Naive thymus-derived CD4-positive, alpha-beta T cell (primary cell): ENCODE data around the gene PSMB10. TPM values are rescaled to one million over a fixed set of nuclear protein-coding genes. Genes with fewer than 3 reads are reported as not detected.

Source experiments
- ATAC-seq: fragments of 150-1000 bp; cut with Tn5 transposase; 2 replicates; pipeline ENCODE4 v1.10.0; 2021; ENCODE audit warnings: mild to moderate bottlenecking, moderate library complexity
- CTCF ChIA-PET: fragments of 350-600 bp; sonication (Branson Sonifier 250); formaldehyde crosslinking; loops from one replicate; lab custom pipeline; 2021; ENCODE audit warnings: antibody characterized with exemption; lab: Charles Lee
- POLR2A ChIA-PET: fragments of 350-600 bp; sonication (Branson Sonifier 250); formaldehyde crosslinking; loops from one replicate; lab custom pipeline; 2021; ENCODE audit warnings: antibody characterized with exemption, inconsistent platforms; lab: Charles Lee
- DNase-seq, 9 donors: peaks; one replicate each; pipeline versions ENCODE4 v3.0.0 to v3.0.0-alpha.2; 2020 to 2022; ENCODE audit warnings: mixed read lengths in 1 of 9
- H3K27ac ChIP-seq: one replicate; pipeline ENCODE4 v1.7.0; 2013; ENCODE audit warnings: mild to moderate bottlenecking, low read depth, low read length, moderate library complexity
- H3K27me3 ChIP-seq, 2 donors: one replicate each; pipeline ENCODE4 v1.7.0; 2013; ENCODE audit warnings: low read length in 2 of 2, mild to moderate bottlenecking in 2 of 2, moderate library complexity in 2 of 2; ENCODE audit not compliant: control insufficient read depth in 2 of 2, insufficient read depth in 2 of 2
- H3K36me3 ChIP-seq, 3 experiments: 1 replicate in 2 of 3; 2 replicates in 1 of 3; pipeline ENCODE4 v1.7.0; 2013; ENCODE audit warnings: low read length in 3 of 3, mild to moderate bottlenecking in 3 of 3, moderate library complexity in 1 of 3; ENCODE audit not compliant: insufficient read depth in 3 of 3, control insufficient read depth in 2 of 3
- H3K4me1 ChIP-seq, 2 donors: one replicate each; pipeline ENCODE4 v1.7.0; 2013; ENCODE audit warnings: low read length in 2 of 2, mild to moderate bottlenecking in 2 of 2, moderate library complexity in 1 of 2; ENCODE audit not compliant: control insufficient read depth in 2 of 2, insufficient read depth in 2 of 2
- H3K4me3 ChIP-seq: 2 replicates; pipeline ENCODE4 v1.7.0; 2013; ENCODE audit warnings: mild to moderate bottlenecking, low read length
- H3K9me3 ChIP-seq, 3 experiments: 1 replicate in 2 of 3; 2 replicates in 1 of 3; pipeline ENCODE4 v1.7.0; 2013; ENCODE audit warnings: low read length in 3 of 3; ENCODE audit not compliant: control insufficient read depth in 2 of 3
- H3K27ac Mint-ChIP-seq, 9 donors: one replicate each; pipeline ENCODE4 v1.8.0; 2020 to 2022; ENCODE audit warnings: mixed read lengths in 9 of 9, mild to moderate bottlenecking in 8 of 9, moderate library complexity in 5 of 9, inconsistent platforms in 2 of 9
- H3K27me3 Mint-ChIP-seq, 5 donors: one replicate each; pipeline ENCODE4 v1.8.0; 2021 to 2022; ENCODE audit warnings: mixed read lengths in 5 of 5, mild to moderate bottlenecking in 1 of 5
- H3K36me3 Mint-ChIP-seq, 5 donors: one replicate each; pipeline ENCODE4 v1.8.0; 2020 to 2022; ENCODE audit warnings: mixed read lengths in 5 of 5, mild to moderate bottlenecking in 3 of 5, inconsistent platforms in 1 of 5
- H3K4me1 Mint-ChIP-seq, 7 donors: one replicate each; pipeline ENCODE4 v1.8.0; 2020 to 2022; ENCODE audit warnings: mixed read lengths in 7 of 7, mild to moderate bottlenecking in 3 of 7, inconsistent platforms in 1 of 7
- H3K4me3 Mint-ChIP-seq, 10 donors: one replicate each; pipeline ENCODE4 v1.8.0; 2020 to 2022; ENCODE audit warnings: mild to moderate bottlenecking in 10 of 10, mixed read lengths in 10 of 10, moderate library complexity in 6 of 10, inconsistent platforms in 2 of 10
- H3K9me3 Mint-ChIP-seq, 11 donors: one replicate each; pipeline ENCODE4 v1.8.0; 2020 to 2022; ENCODE audit warnings: mixed read lengths in 11 of 11, mild to moderate bottlenecking in 4 of 11, inconsistent platforms in 1 of 11, moderate library complexity in 1 of 11
- intact Hi-C, 2 donors: fragments of 100-400 bp; cut with micrococcal nuclease; formaldehyde crosslinking; loops; one replicate each; pipeline ENCODE4 v1.15.1; 2023
- polyA plus RNA-seq, 2 donors: library from polyadenylated mRNA; unstranded; fragments of 300-500 nt; fragmentation: Illumina TruSeq; gene quantifications; one replicate each; pipeline ENCODE4 v1.2.3, GENCODE V29; 2021
- total RNA-seq, 6 experiments: library from RNA in 5 of 6; stranded (reverse) in 5 of 6; gene quantifications; 1 replicate in 5 of 6; 2 replicates in 1 of 6; pipeline ENCODE4 v1.2.3 and lab custom pipeline; 2021 to 2026

Gene PSMB10
- total and polyA plus RNA-seq, 7 experiments from 2014 or later = 101 to 542 (median 144) TPM

DNA sequence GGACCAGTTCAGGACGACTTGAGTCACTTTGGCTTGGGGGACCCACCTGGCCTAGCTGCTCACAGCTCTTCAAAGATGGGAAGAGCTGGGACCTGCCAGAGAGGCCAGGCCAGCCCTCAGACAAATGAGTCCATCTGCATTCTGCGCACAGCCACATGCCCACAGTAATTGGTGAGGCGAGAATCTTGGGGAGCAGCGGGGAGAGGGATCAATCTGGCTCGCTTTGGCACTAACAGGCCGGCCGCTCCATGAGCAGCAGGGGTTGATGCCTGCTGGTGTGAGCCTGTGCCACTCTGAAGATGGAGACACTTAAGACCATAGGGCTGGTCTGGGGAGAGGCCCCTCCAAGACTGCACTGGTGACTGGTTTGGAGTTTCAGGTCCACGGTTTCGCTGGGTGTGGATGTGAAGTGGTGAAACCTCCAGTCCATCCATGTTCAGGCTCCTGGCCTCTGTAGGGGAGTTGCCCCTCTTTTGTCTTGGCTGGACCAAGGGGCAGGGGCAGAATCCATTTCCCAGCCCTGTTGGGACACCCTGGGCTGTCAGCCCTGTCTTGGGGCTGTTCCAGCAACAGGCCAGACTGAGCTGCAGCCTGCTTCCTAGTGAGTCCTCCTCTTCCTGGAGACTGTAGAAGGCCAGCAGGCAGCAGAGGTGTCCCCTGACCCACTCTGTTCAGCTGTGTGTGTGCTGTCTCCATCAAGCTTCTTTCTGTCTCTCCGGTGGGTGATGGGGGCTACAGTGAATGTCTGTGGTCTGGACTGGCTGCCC is 12.3 kb downstream of the PSMB10 start:
- Histone ChIP-seq H3K9me3 (no peaks in the 10 kb centered on the region), H3K27ac (no peak overlapping the region), H3K36me3 (peaks cover 0 to 45% (median 0%) of the 10 kb centered on the region in 3 experiments), H3K27me3 (no peaks in the 10 kb centered on the region), H3K4me3 (no peak overlapping the region), H3K4me1 (no peaks in the 10 kb centered on the region)
- Mint-ChIP-seq H3K36me3 (peaks cover 0 to 7% (median 0%) of the 10 kb centered on the region in 5 donors), H3K4me3 (no peak overlapping the region), H3K4me1 (peaks cover 0 to 22% (median 15%) of the 10 kb centered on the region in 7 donors), H3K9me3 (no peaks in the 10 kb centered on the region), H3K27ac (peak overlapping the region in 4 of 9 donors; percentile 5 to 49 (median 32)), H3K27me3 (no peaks in the 10 kb centered on the region)
- DNase-seq (no peak), ATAC-seq (no peak)
- POLR2A ChIA-PET = no interaction called here
- CTCF ChIA-PET = interaction anchor here (1.8 kb wide), 1 partner anchor 41 kb away, joined by 5 read pairs; no protein-coding TSS in a partner anchor
- intact Hi-C loops = no loop called here

DNA sequence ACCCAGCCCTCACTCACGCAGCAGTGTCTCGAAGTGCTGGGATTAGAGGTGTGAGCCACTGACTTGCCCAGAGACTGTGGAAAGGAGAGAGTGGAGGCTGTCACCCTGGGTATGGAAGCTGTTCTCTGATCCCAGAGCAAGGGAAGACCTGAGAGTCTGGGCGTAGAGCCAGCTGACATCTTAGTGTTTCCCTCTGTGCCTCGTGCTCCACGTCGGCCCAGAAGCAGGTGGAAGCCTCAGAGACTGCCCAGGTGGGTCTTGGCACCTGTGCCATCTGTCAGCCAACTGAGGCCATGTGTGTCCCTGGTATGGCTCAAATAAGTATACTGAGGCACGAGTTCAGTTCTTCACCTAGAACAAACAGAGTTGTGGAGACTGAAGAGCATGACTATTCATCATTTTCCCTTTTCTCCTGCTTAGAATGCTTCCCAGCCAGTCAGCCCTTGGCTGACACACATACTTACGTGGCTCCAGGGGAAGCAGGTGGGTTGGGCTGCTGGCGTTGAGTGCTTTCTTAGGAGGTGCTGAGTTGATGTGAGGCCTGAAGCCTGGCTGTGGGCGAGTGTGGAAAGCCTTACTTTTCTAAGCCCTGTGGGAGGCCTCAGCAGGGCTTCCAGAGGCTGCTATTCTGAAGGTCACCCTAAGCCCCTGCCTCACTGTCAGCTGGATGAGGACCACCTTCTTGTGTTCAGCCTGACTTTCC is 13.1 kb downstream of the PSMB10 start:
- peak overlapping the region in 4 of 9 donors; percentile 12 to 36 (median 21) for H3K27ac Mint-ChIP-seq
- no peak for DNase-seq
- H3K4me3 Mint-ChIP-seq = no peak overlapping the region
- intact Hi-C loops = no loop called here
- H3K4me3 ChIP-seq = no peak overlapping the region
- no peaks in the 10 kb centered on the region for H3K4me1 ChIP-seq
- no peak for ATAC-seq
- no peaks in the 10 kb centered on the region for H3K9me3 ChIP-seq
- CTCF ChIA-PET = interaction anchor here (1.8 kb wide), 1 partner anchor 40 kb away, joined by 5 read pairs; no protein-coding TSS in a partner anchor
- peaks cover 0 to 45% (median 0%) of the 10 kb centered on the region in 3 experiments for H3K36me3 ChIP-seq
- peaks cover 0 to 21% (median 14%) of the 10 kb centered on the region in 7 donors for H3K4me1 Mint-ChIP-seq
- H3K36me3 Mint-ChIP-seq = peaks cover 0 to 7% (median 0%) of the 10 kb centered on the region in 5 donors
- POLR2A ChIA-PET = no interaction called here
- no peaks in the 10 kb centered on the region for H3K27me3 ChIP-seq
- no peaks in the 10 kb centered on the region for H3K27me3 Mint-ChIP-seq
- H3K9me3 Mint-ChIP-seq = no peaks in the 10 kb centered on the region
- no peak overlapping the region for H3K27ac ChIP-seq

DNA sequence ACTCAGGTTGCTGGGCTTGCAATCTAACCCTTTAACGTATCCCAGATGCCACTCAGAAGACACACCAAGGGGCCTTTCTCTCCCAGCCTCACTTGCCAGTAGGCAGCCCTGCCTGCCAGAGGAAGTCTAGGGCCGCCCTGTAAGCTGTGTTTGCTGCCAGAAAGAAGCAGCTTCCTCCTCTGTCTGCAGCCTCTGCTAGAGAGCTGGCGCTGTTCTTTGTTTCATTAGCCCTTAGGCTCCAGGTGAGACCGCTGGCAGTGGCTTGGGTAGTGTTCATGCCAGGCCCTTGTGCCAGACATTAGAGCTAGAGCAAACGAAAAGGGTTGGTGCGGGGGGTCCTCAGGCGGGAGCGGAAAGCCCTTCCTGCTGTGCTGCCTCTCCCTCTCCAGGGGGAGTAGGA is 13.9 kb downstream of the PSMB10 start:
- H3K9me3 Mint-ChIP-seq = no peaks in the 10 kb centered on the region
- Histone ChIP-seq H3K36me3 (peaks cover 0 to 47% (median 0%) of the 10 kb centered on the region in 3 experiments), H3K9me3 (no peaks in the 10 kb centered on the region), H3K4me1 (no peaks in the 10 kb centered on the region), H3K27ac (no peak overlapping the region), H3K4me3 (no peak overlapping the region), H3K27me3 (no peaks in the 10 kb centered on the region)
- ChIA-PET CTCF (no interaction called here), POLR2A (interaction anchor here (1.2 kb wide), 1 partner anchor 8 kb away, joined by 5 read pairs; no protein-coding TSS in a partner anchor)
- intact Hi-C loops = no loop called here
- peaks cover under 1 to 19% (median 17%) of the 10 kb centered on the region in 7 donors for H3K4me1 Mint-ChIP-seq
- H3K4me3 Mint-ChIP-seq = no peak overlapping the region
- ATAC-seq (no peak), DNase-seq (no peak)
- no peaks in the 10 kb centered on the region for H3K27me3 Mint-ChIP-seq
- H3K27ac Mint-ChIP-seq = peak overlapping the region in 2 of 9 donors; percentile 55 to 69
- peaks cover 0 to 3% (median 0%) of the 10 kb centered on the region in 5 donors for H3K36me3 Mint-ChIP-seq

DNA sequence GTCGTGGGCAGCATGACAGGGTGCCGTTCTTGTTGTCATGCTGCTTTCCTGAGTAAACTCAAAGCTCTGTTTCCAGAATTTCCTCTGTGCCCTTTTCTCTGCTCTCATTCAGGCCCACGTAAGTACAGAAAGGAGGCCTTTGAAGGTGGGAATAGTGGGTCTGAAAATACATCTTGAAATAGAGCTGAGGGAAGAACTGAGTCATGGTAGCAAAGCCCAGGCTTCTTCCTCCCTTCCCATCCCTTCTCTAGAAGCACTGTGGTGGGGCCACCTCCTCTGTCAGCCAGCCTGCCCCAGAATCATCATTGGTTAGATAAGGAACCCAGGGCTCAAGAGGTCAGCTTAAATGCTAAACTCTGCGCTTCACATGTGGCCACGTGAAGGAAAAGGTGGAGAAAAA is 14.4 kb downstream of the PSMB10 start:
- H3K27me3 ChIP-seq = no peaks in the 10 kb centered on the region
- no peak overlapping the region for H3K4me3 ChIP-seq
- peaks cover 0 to 46% (median 0%) of the 10 kb centered on the region in 3 experiments for H3K36me3 ChIP-seq
- H3K4me1 Mint-ChIP-seq = peaks cover 5 to 24% (median 22%) of the 10 kb centered on the region in 7 donors
- no peak for DNase-seq
- H3K27ac ChIP-seq = no peak overlapping the region
- H3K4me3 Mint-ChIP-seq = no peak overlapping the region
- CTCF ChIA-PET = no interaction called here
- no peaks in the 10 kb centered on the region for H3K9me3 ChIP-seq
- H3K4me1 ChIP-seq = no peaks in the 10 kb centered on the region
- H3K27ac Mint-ChIP-seq = peak overlapping the region in 6 of 9 donors; percentile 17 to 74 (median 29)
- intact Hi-C loops = no loop called here
- H3K9me3 Mint-ChIP-seq = no peaks in the 10 kb centered on the region
- no peak for ATAC-seq
- peaks cover 0 to 8% (median 0%) of the 10 kb centered on the region in 5 donors for H3K36me3 Mint-ChIP-seq
- H3K27me3 Mint-ChIP-seq = no peaks in the 10 kb centered on the region
- POLR2A ChIA-PET = interaction anchor here (1.0 to 1.2 kb wide), 2 partner anchors 9 to 20 kb away, joined by 5 read pairs; no protein-coding TSS in a partner anchor

DNA sequence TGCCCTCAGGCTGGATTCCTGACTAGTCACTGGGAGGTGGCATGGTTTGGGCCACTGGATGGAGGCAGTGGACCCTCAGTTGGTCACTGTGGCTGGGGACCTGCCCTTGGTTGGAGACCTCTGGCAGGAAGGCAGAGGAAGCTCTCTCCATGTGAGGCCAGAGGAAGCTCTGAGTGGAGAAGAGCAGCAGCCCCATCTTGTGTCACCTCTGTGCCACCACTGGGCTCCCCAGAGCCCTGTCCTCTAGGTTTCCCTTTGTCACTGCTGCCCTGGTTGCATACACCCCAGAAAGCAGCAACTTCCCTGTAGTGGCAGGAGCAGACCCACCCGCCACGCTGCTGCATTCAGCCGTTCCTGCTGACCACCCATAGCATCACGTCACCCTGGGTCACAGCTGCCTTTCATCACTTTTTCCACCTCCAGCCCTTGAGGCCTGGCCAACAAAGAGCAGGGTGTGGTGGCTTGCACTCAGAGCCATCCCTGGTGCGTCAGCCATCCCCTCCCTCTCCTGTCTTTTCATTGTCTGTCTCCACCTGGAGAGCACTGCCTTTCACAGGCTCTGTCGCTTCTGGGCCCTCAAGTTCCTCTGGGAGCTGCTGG is 16.9 kb downstream of the PSMB10 start:
- intact Hi-C loops = no loop called here
- H3K4me3 Mint-ChIP-seq = no peak overlapping the region
- ChIA-PET POLR2A (interaction anchor here (0.6 to 0.9 kb wide), 3 partner anchors 103 to 399 kb away, joined by 3 to 5 read pairs (median 3); partner anchors contain the start of genes DDX28 and DUS2), CTCF (interaction anchor here (0.6 to 1.1 kb wide), 2 partner anchors 248 to 399 kb away, joined by 4 to 5 read pairs; no protein-coding TSS in a partner anchor)
- H3K27me3 Mint-ChIP-seq = no peaks in the 10 kb centered on the region
- H3K4me1 Mint-ChIP-seq = peaks cover 21 to 45% (median 40%) of the 10 kb centered on the region in 7 donors
- H3K27ac ChIP-seq = no peak overlapping the region
- H3K27me3 ChIP-seq = no peaks in the 10 kb centered on the region
- no peak for ATAC-seq
- peaks cover 0 to 18% (median 0%) of the 10 kb centered on the region in 5 donors for H3K36me3 Mint-ChIP-seq
- no peaks in the 10 kb centered on the region for H3K9me3 ChIP-seq
- no peaks in the 10 kb centered on the region for H3K4me1 ChIP-seq
- H3K36me3 ChIP-seq = peaks cover 0 to 57% (median 0%) of the 10 kb centered on the region in 3 experiments
- DNase-seq = no peak
- peak overlapping the region in 1 of 9 donors; percentile 5 for H3K27ac Mint-ChIP-seq
- no peak overlapping the region for H3K4me3 ChIP-seq
- no peaks in the 10 kb centered on the region for H3K9me3 Mint-ChIP-seq

DNA sequence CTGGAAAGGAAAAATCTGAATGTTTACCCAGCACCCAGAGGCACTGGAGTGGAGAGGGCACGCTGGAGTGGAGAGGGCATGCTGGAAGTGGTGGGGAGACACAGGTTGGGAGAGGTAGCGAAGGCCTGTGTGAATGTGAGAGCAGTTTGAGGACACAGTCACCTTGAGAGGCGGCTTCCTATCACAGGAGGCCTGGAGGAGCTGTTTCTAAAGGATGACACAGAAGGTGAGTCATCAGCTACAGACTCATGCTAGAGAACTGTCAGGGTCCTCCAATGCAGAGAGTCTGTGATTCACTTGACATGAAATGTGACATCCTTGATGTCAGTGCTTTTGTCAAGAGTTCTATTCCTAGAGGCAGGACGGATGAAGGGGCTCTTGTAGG is 18.8 kb downstream of the PSMB10 start:
- ATAC-seq (no peak), DNase-seq (peak in 1 of 9 donors; percentile 44)
- Histone ChIP-seq H3K27me3 (no peaks in the 10 kb centered on the region), H3K4me3 (no peak overlapping the region), H3K36me3 (peaks cover 0 to 53% (median 0%) of the 10 kb centered on the region in 3 experiments), H3K9me3 (no peaks in the 10 kb centered on the region), H3K27ac (no peak overlapping the region), H3K4me1 (no peaks in the 10 kb centered on the region)
- ChIA-PET CTCF (no interaction called here), POLR2A (interaction anchor here (0.7 kb wide), 1 partner anchor 179 kb away, joined by 3 read pairs; no protein-coding TSS in a partner anchor)
- intact Hi-C loops = no loop called here
- peaks cover 23 to 50% (median 41%) of the 10 kb centered on the region in 7 donors for H3K4me1 Mint-ChIP-seq
- H3K36me3 Mint-ChIP-seq = peaks cover 0 to 22% (median 0%) of the 10 kb centered on the region in 5 donors
- H3K27ac Mint-ChIP-seq = peak overlapping the region in 6 of 9 donors; percentile 28 to 81 (median 70)
- no peaks in the 10 kb centered on the region for H3K9me3 Mint-ChIP-seq
- peak overlapping the region in 1 of 10 donors; percentile 27 for H3K4me3 Mint-ChIP-seq
- H3K27me3 Mint-ChIP-seq = no peaks in the 10 kb centered on the region
